Caco-2 (cell line): ENCODE data around the gene PLCXD3. TPM values are rescaled to one million over a fixed set of nuclear protein-coding genes. Genes with fewer than 3 reads are reported as not detected.

Experiments
- BruUV-seq: library from RNA; stranded (reverse); fragments of 400-500 nt; replicated peaks from 2 replicates; lab custom pipeline; 2021; lab: Mats Ljungman, UMichigan
- CTCF ChIA-PET: fragments of 300-600 bp; sonication (Branson Sonifier 250); formaldehyde crosslinking; loops from one replicate; lab custom pipeline; 2022; ENCODE audit warnings: antibody characterized with exemption; lab: Charles Lee
- POLR2A ChIA-PET: fragments of 300-600 bp; sonication (Branson Sonifier 250); formaldehyde crosslinking; loops from one replicate; lab custom pipeline; 2022; ENCODE audit warnings: antibody characterized with exemption; lab: Charles Lee
- DNase-seq, 2 experiments: peaks; one replicate each; pipeline versions ENCODE4 v3.0.0 to v3.0.0-alpha.2; 2020 to 2022
- H3K27me3 ChIP-seq: replicated peaks from 2 replicates; pipeline ENCODE4 v1.6.0; 2011; ENCODE audit warnings: low read length; ENCODE audit not compliant: control insufficient read depth, insufficient read depth
- H3K36me3 ChIP-seq: 2 replicates; pipeline ENCODE4 v1.5.1; 2011; ENCODE audit warnings: low read length; ENCODE audit not compliant: control insufficient read depth, insufficient read depth
- H3K4me1 ChIP-seq: fragments of 250-450 bp; sonication (Bioruptor Pico); 2 replicates; pipeline ENCODE4 v1.5.1; 2020; ENCODE audit warnings: mild to moderate bottlenecking
- H3K4me3 ChIP-seq: 2 replicates; pipeline ENCODE4 v1.5.1; 2011; ENCODE audit warnings: low read depth, mild to moderate bottlenecking, control low read depth, low read length
- H3K9me3 ChIP-seq: fragments of 250-450 bp; sonication (Bioruptor Pico); 2 replicates; pipeline ENCODE4 v1.5.1; 2020; ENCODE audit warnings: mild to moderate bottlenecking, moderate library complexity
- H3K27ac Mint-ChIP-seq: one replicate; pipeline ENCODE4 v1.8.0; 2022; ENCODE audit warnings: mixed read lengths; ENCODE audit not compliant: unreplicated experiment
- H3K27me3 Mint-ChIP-seq: one replicate; pipeline ENCODE4 v1.8.0; 2022; ENCODE audit warnings: mixed read lengths; ENCODE audit not compliant: insufficient read depth, unreplicated experiment
- H3K36me3 Mint-ChIP-seq: one replicate; pipeline ENCODE4 v1.8.0; 2022; ENCODE audit warnings: mild to moderate bottlenecking, mixed read lengths; ENCODE audit not compliant: insufficient read depth, unreplicated experiment
- H3K4me1 Mint-ChIP-seq: one replicate; pipeline ENCODE4 v1.8.0; 2022; ENCODE audit warnings: low read depth, mixed read lengths; ENCODE audit not compliant: unreplicated experiment
- H3K4me3 Mint-ChIP-seq: one replicate; pipeline ENCODE4 v1.8.0; 2022; ENCODE audit warnings: mild to moderate bottlenecking, moderate library complexity, mixed read lengths; ENCODE audit not compliant: unreplicated experiment
- H3K9me3 Mint-ChIP-seq: one replicate; pipeline ENCODE4 v1.8.0; 2022; ENCODE audit warnings: mixed read lengths; ENCODE audit not compliant: unreplicated experiment
- CTCF ChIP-seq, 2 experiments: fragments of 200-600 bp in 1 of 2; IDR thresholded peaks; 1 replicate in 1 of 2; 2 replicates in 1 of 2; pipeline versions ENCODE4 v1.5.1 to v1.8.0; 2011 to 2022; ENCODE audit warnings: antibody characterized with exemption in 1 of 2, control low read depth in 1 of 2, inconsistent platforms in 1 of 2, low read depth in 1 of 2, low read length in 1 of 2, mild to moderate bottlenecking in 1 of 2, moderate library complexity in 1 of 2; ENCODE audit not compliant: insufficient read depth in 1 of 2, severe bottlenecking in 1 of 2, unreplicated experiment in 1 of 2
- intact Hi-C: fragments of 100-400 bp; cut with micrococcal nuclease; formaldehyde crosslinking; loops from one replicate; pipeline ENCODE4 v1.10.0; 2022; ENCODE audit not compliant: unreplicated experiment
- total RNA-seq: library from RNA; stranded (reverse); gene quantifications from 2 replicates; pipeline ENCODE4 v1.2.3, GENCODE V29; 2022

PLCXD3 gene
- total RNA-seq, 1 experiment from 2014 or later = 0.20 TPM

DNA sequence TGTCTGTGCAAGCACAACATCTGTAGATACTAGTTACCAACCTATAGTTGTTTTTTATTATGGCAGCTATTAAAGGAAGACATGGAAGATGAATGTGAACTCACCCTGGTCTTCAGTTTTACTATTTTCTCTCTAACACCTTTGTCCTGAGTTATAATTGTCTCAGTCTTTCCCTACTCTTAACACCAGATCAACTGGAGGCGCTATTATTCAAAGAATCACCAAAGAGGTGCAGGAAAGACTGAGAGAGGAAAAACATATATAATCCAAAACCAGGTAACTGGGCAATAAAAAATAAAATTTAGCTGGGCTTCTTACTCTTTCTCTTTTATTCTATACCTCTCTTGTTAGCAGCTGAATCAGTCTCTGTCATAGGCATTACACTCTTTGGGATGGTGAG lies 162.8 kb downstream of the PLCXD3 start:
- DNase-seq = no peak
- intact Hi-C loops = loop anchor here (5.0 kb wide), 1 partner anchor 60 kb away; no protein-coding TSS in a partner anchor
- TF ChIP-seq CTCF (IDR thresholded peaks at IDR 0.05; ENCODE audit: insufficient read depth in 1 of 2, low read depth in 1 of 2, low read length in 1 of 2, severe bottlenecking in 1 of 2, unreplicated experiment in 1 of 2) = no peak
- Mint-ChIP-seq H3K27me3 (peaks cover 8% of the 10 kb centered on the region), H3K4me3 (no peak overlapping the region), H3K36me3 (no peaks in the 10 kb centered on the region), H3K27ac (no peak overlapping the region), H3K4me1 (peaks cover 6% of the 10 kb centered on the region), H3K9me3 (no peaks in the 10 kb centered on the region)
- Histone ChIP-seq H3K27me3 (no peaks in the 10 kb centered on the region), H3K4me3 (no peak overlapping the region), H3K36me3 (no peaks in the 10 kb centered on the region), H3K9me3 (no peaks in the 10 kb centered on the region), H3K4me1 (peaks cover 9% of the 10 kb centered on the region; the same call in 1 of the 2 replicates)
- ChIA-PET POLR2A (no interaction called here), CTCF (no interaction called here)
- BruUV-seq = no TSS peak

DNA sequence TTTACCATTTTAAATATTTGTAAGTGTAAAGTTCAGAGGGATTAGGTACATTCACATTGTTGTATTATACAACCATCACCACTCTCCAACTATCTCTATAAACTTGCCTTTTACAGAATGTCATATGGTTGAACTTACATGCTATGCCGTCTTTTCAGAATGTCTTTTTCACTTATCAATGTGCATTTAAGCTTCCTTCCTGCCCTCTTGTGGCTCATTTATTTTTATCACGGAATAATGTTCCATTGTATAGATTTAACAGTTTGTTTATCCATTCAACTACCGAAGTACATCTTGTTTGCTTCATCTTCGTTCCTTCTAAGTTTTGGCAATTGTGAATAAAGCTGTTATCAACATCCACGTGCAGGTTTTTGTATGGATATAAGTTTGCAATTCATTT lies 163.8 kb downstream of the PLCXD3 start:
- ChIA-PET POLR2A (no interaction called here), CTCF (no interaction called here)
- no peaks in the 10 kb centered on the region for H3K36me3 ChIP-seq
- no peak for DNase-seq
- no peaks in the 10 kb centered on the region for H3K9me3 ChIP-seq
- intact Hi-C loops = loop anchor here (5.0 kb wide), 1 partner anchor 61 kb away; no protein-coding TSS in a partner anchor
- H3K4me1 ChIP-seq = peaks cover 9% of the 10 kb centered on the region; the same call in 1 of the 2 replicates
- Mint-ChIP-seq H3K27ac (no peak overlapping the region), H3K4me3 (no peak overlapping the region), H3K4me1 (peaks cover 6% of the 10 kb centered on the region), H3K36me3 (no peaks in the 10 kb centered on the region), H3K9me3 (no peaks in the 10 kb centered on the region), H3K27me3 (peaks cover 8% of the 10 kb centered on the region)
- no peaks in the 10 kb centered on the region for H3K27me3 ChIP-seq
- BruUV-seq = no TSS peak
- H3K4me3 ChIP-seq = no peak overlapping the region
- no peak for TF ChIP-seq CTCF (IDR thresholded peaks at IDR 0.05; ENCODE audit: insufficient read depth in 1 of 2, low read depth in 1 of 2, low read length in 1 of 2, severe bottlenecking in 1 of 2, unreplicated experiment in 1 of 2)

- Histone ChIP-seq H3K36me3 (no peaks in the 10 kb centered on the region), H3K4me3 (no peak overlapping the region), H3K9me3 (no peaks in the 10 kb centered on the region), H3K27me3 (no peaks in the 10 kb centered on the region), H3K4me1 (peaks cover 9% of the 10 kb centered on the region; the same call in 1 of the 2 replicates)
- TF ChIP-seq CTCF (IDR thresholded peaks at IDR 0.05; ENCODE audit: insufficient read depth in 1 of 2, low read depth in 1 of 2, low read length in 1 of 2, severe bottlenecking in 1 of 2, unreplicated experiment in 1 of 2) = no peak
- H3K27ac Mint-ChIP-seq = no peak overlapping the region
- CTCF ChIA-PET = interaction anchor here (0.6 kb wide), 1 partner anchor 305 kb away, joined by 5 read pairs; no protein-coding TSS in a partner anchor
- H3K4me3 Mint-ChIP-seq = no peak overlapping the region
- BruUV-seq = no TSS peak
- no peaks in the 10 kb centered on the region for H3K36me3 Mint-ChIP-seq
- peak in 1 of 2 experiments; percentile 7 for DNase-seq
- intact Hi-C loops = loop anchor here (2.0 to 5.0 kb wide), 3 partner anchors 62 to 294 kb away; no protein-coding TSS in a partner anchor
- H3K4me1 Mint-ChIP-seq = peaks cover 6% of the 10 kb centered on the region
- POLR2A ChIA-PET = no interaction called here
- H3K27me3 Mint-ChIP-seq = peaks cover 7% of the 10 kb centered on the region
- H3K9me3 Mint-ChIP-seq = no peaks in the 10 kb centered on the region
Measured at GRCh38 chr5:41345295-41345694, 165.1 kb downstream of the PLCXD3 start.
